NCI-H2196 (cell line): Measurements from ENCODE around the gene HMGN2.
A peak's percentile ranks its signal among the peaks of the same experiment; 100 is the strongest.
"Not testable (repeated sequence)": the region's sequence is repeated elsewhere in the genome, so short reads cannot be mapped to it uniquely, and the experiment has no call there.

Experiments used
- DNase-seq: peaks from one replicate; lab custom pipeline; 2025; ENCODE audit not compliant: unreplicated experiment; lab: John Stamatoyannopoulos, UW

HMGN2 gene

DNA sequence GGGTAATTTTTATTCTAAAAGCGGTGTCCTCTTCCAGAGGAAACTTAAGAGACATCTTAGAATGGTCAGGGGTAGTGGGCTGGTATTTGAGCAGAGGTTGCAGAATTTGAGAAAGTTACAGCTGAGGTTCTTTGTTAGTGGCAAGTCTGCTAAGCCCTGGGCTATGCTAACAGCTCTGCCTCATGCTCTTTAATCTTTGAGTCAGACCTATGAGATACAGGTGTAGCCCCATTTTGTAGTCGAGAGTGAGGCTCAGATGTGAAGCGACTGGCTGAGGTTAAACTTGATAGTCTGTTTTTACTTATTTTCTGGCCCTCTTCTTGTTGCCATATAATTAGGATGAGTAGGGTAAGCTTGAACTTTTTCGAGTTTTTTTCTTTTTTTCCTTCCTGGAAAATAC lies 4.7 kb downstream of the HMGN2 start:
- no peak for DNase-seq

- no peak for DNase-seq
These were observed 5.4 kb downstream of the HMGN2 start for GRCh38 chr1:26477446-26478152.

GRCh38 chr1:26478159-26478558 lies 5.9 kb downstream of the HMGN2 start:
- DNase-seq: no peak

GRCh38 chr1:26478988-26479387 lies 6.7 kb downstream of the HMGN2 start:
- no peak for DNase-seq

DNA sequence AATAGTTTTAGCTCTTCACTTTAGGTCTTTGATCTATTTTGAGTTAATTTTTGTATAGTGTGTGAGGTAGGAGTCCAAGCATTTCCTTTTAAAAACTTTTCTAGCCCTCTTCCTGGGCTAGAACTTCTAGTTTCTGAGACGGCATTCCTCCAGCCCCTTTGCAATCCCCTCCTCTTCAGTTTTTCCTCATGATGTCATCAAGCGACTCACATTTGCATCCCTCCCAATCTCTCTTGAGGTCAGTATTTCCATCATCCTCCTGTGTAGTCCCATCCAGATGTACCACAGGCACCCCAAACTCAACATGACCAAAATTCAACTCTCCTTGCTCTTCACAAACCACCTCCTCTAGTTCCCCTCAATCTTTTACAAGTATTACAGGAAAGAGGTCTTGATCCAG lies 10.7 kb downstream of the HMGN2 start:
- DNase-seq: no peak

DNA sequence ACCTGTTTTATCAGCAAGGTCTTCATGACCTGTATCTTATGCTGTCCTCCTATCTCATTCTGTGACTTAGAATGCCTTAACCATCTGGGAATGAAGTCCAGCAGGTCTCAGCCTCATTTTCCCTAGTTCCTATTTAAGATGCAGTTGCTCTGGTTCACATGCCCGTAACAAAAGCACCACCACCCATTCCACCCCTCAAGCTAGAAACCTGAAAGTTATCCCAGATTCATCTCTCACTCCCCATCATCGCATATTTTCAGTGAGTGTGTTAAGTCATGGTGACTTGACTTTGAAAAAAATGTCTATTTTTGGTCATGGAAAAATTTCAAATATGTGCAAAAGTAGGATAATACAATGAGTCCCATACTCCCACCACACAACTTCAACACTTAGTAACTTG lies 11.7 kb downstream of the HMGN2 start:
- DNase-seq: no peak

- DNase-seq: no peak
These were observed 17.9 kb downstream of the HMGN2 start for GRCh38 chr1:26490155-26490554.

DNA sequence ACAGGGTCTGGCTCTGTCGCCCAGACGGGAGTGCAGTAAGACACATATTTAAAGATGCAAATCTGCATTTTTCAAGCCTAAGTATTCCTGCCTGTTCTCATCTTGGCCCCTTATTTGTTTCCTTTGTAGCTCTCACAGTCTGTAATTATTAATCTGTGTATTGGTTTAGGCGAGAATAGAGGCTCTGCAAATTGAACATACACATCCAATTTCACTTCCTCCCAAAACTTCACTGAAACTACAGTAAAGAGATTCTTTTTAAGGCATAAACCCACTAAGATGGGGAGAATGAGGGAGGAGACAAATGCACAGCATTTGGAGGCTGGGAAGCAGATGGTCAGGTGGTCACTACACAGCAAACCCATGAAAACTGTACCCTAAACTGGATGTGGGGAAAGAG lies 21.0 kb downstream of the HMGN2 start:
- no peak for DNase-seq

DNA sequence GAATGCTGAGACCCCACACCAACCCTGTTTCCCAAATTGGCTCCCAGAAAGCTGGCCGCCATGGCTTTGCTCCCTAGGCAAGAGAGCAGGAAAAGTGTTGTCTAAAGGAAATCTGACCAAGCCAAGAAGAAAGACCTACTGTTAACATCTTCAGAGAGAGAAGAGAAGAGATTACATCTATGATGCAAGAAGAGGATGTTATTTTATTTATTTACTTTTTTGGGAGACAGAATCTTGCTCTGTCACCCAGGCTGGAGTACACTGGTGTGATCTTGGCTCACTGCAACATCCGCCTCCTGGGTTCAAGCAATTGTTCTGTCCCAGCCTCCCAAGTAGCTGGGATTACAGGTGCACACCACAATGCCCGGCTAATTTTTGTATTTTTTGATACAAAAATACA lies 21.7 kb downstream of the HMGN2 start:
- no peak for DNase-seq

GRCh38 chr1:26496861-26497260 lies 24.6 kb downstream of the HMGN2 start:
- DNase-seq: no peak

DNA sequence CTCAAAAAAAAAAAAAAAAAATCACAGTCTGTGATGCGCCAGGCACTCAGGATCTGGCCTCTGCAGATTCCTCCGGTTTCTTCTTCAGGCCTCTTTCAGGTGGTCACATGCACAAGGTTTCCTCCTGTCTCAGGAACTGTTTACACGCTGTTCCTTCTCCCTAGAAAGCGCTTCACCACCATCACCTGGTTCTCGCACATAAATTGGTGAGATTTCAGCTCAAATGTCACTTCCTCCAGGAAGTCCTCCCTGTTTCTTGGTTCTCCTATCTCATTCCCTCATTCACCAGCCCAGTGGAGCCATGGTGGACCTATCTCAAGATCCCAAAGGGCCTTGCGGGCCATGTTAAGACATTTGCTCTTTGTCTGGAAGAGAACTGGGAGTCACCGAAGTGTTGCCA lies 26.7 kb downstream of the HMGN2 start:
- no peak for DNase-seq

DNA sequence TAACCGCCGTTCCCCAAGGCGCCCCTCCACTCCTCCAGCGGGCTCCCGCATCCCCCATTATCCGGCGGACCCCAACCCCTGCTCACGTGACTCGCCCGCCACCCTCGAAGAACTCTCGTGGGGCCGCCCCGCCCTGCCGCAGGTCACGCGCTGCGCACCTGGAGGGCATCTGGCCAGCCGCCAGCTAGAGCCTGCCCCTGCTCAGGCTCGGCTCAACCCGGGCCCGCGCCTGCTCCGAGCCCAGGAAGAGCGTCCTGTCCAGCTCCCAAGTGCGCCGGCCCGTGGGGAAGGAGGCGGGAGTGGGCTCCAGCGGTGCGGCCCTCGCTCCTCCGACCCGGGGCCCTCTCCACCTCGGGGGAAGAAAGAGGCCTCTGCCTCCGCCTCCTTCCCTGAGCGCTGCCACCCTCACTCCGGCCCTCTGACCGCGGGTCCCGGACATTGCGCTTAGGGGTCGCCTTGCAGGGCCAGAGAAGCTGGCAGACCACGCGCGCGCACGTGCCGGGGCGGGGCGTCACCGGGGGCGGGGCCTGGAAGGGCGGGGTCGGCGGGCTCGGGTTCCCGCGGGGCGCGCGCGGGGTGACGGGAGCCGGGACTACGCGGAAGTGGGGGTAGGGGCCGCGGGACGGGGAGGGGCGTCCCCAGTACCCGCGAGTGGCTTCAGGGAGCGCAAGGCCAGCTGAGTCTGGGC lies 28.4 kb downstream of the HMGN2 start:
- DNase-seq: peak; percentile 91

DNA sequence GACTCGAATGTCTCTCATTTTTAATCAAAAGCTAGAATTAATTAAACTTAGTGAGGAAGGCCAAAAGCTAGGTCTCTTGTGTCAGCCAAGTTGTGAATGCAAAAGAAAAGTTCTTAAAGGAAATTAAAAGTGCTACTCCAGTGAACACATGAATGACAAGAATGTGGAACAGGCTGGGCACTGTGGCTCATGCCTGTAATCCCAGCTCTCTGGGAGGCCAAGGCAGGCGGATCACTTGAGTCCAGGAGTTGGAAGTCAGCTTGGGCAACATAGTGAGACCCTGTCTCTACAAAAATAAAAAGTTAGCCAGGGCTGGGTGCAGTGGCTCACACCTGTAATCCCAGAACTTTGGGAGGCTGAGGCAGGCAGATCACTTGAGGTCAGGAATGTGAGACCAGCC lies 38.5 kb downstream of the HMGN2 start:
- not testable (repeated sequence) for DNase-seq

DNA sequence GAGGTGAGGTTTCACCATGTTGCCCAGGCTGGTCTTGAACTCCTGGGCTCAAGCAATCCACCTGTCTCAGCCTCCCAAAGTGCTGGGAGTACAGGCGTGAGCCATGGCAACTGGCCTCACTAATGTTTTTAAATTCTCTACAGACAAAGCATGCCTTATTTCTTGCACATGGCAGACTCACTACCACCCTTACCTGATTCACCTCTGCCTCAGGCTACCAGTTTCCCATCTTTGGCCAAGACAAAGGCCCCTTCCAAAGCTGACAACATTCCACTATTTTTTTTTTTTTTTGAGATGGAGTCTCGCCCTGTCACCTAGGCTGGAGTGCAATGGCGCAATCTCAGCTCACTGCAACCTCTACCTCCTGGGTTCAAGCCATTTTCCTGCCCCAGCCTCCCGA lies 43.6 kb downstream of the HMGN2 start:
- not testable (repeated sequence) for DNase-seq

- DNase-seq: no peak
These were observed 44.9 kb downstream of the HMGN2 start for GRCh38 chr1:26516987-26517765.

- DNase-seq: no peak
These were observed 45.5 kb downstream of the HMGN2 start for GRCh38 chr1:26517766-26518049.

- no peak for DNase-seq
These were observed 46.1 kb downstream of the HMGN2 start for GRCh38 chr1:26518355-26518754.

- DNase-seq: no peak
These were observed 48.1 kb downstream of the HMGN2 start for GRCh38 chr1:26520339-26520738.

GRCh38 chr1:26521669-26522030 lies 49.4 kb downstream of the HMGN2 start:
- no peak for DNase-seq

GRCh38 chr1:26522073-26522472 lies 49.8 kb downstream of the HMGN2 start:
- no peak for DNase-seq

DNA sequence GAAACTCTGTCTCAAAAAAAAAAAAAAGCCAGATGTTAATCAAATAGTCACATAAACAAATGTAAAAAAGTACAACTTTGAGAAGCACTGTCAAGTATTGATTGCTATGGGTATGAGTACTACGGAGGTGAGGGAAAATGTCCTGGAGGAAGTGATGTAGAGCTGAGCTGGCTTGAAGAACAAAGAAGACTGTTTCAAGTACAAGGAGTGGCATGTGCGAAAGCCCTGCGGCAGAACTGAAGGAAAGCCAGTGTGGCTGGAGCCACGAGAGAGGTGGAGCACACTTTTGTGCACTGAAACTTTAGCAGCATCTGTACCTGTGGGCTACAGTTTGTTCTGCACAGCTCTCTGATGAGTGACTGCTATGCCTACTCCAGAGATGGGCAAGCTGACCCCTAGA lies 51.9 kb downstream of the HMGN2 start:
- no peak for DNase-seq
